Adrenal gland (tissue), 5 donors: ENCODE data around the gene PLIN3.

ENCODE experiments used
- CTCF ChIP-seq, 6 experiments: fragments of 450-650 bp in 4 of 6; fragments of 200-600 bp in 2 of 6; sonication (generic) in 1 of 6; IDR thresholded peaks; 1 replicate in 5 of 6; 2 replicates in 1 of 6; pipeline versions ENCODE4 v1.5.1 to v1.8.0; 2016 to 2021; ENCODE audit warnings: antibody characterized with exemption in 6 of 6, mild to moderate bottlenecking in 2 of 6, moderate library complexity in 1 of 6
- POLR2A ChIP-seq, 2 donors: fragments of 450-650 bp; IDR thresholded peaks; one replicate each; pipeline ENCODE4 v1.6.1; 2017; ENCODE audit warnings: antibody characterized with exemption in 2 of 2, mild to moderate bottlenecking in 2 of 2, moderate library complexity in 1 of 2
- donor health status: DM: no; HTN: no; CAD: no.

- TF ChIP-seq CTCF (IDR thresholded peaks at IDR 0.05) (no peak), POLR2A (IDR thresholded peaks at IDR 0.05) (no peak)
Measured at GRCh38 chr19:4897146-4897545, 29.7 kb upstream of the PLIN3 start.
